ENCODE measurements around the gene CAPN13.

CAPN13 gene

GRCh38 chr2:30721241-30721640 lies 86.0 kb downstream of the CAPN13 start:
- FAIRE-seq (no peak), DNase-seq (ENCODE audit: insufficient read length, low spot score) (no peak)
- TF ChIP-seq SPI1 (IDR thresholded peaks at IDR 0.05; ENCODE audit: low read depth, low read length): no peak
- TF ChIP-seq POLR2AphosphoS5 (IDR thresholded peaks at IDR 0.05; ENCODE audit: low read depth, low read length): no peak
- TF ChIP-seq PAX5 (IDR thresholded peaks at IDR 0.05; ENCODE audit: insufficient read depth, low read length, severe bottlenecking): no peak
- no peak for TF ChIP-seq POU2F2 (IDR thresholded peaks at IDR 0.05; ENCODE audit: low read depth, low read length)
- TF ChIP-seq TAF1 (IDR thresholded peaks at IDR 0.05; ENCODE audit: low read depth, low read length): no peak
- TF ChIP-seq POLR2A (IDR thresholded peaks at IDR 0.05; ENCODE audit: low read depth, low read length): no peak

GRCh38 chr2:30717081-30717650 lies 90.1 kb downstream of the CAPN13 start:
- DNase-seq (ENCODE audit: insufficient read length, low spot score) (no peak), FAIRE-seq (no peak)
- TF ChIP-seq PAX5 (IDR thresholded peaks at IDR 0.05; ENCODE audit: insufficient read depth, low read length, severe bottlenecking) (no peak), SPI1 (IDR thresholded peaks at IDR 0.05; ENCODE audit: low read depth, low read length) (no peak), POU2F2 (IDR thresholded peaks at IDR 0.05; ENCODE audit: low read depth, low read length) (no peak), TAF1 (IDR thresholded peaks at IDR 0.05; ENCODE audit: low read depth, low read length) (no peak), POLR2AphosphoS5 (IDR thresholded peaks at IDR 0.05; ENCODE audit: low read depth, low read length) (no peak), POLR2A (IDR thresholded peaks at IDR 0.05; ENCODE audit: low read depth, low read length) (no peak)

GRCh38 chr2:30716123-30716900 lies 90.9 kb downstream of the CAPN13 start:
- DNase-seq (ENCODE audit: insufficient read length, low spot score): no peak
- TF ChIP-seq TAF1 (IDR thresholded peaks at IDR 0.05; ENCODE audit: low read depth, low read length): no peak
- TF ChIP-seq SPI1 (IDR thresholded peaks at IDR 0.05; ENCODE audit: low read depth, low read length): no peak
- TF ChIP-seq POLR2A (IDR thresholded peaks at IDR 0.05; ENCODE audit: low read depth, low read length): no peak
- no peak for TF ChIP-seq POU2F2 (IDR thresholded peaks at IDR 0.05; ENCODE audit: low read depth, low read length)
- TF ChIP-seq POLR2AphosphoS5 (IDR thresholded peaks at IDR 0.05; ENCODE audit: low read depth, low read length): no peak
- no peak for TF ChIP-seq PAX5 (IDR thresholded peaks at IDR 0.05; ENCODE audit: insufficient read depth, low read length, severe bottlenecking)
- no peak for FAIRE-seq

- no peak for DNase-seq (ENCODE audit: insufficient read length, low spot score)
- TF ChIP-seq POU2F2 (IDR thresholded peaks at IDR 0.05; ENCODE audit: low read depth, low read length) (no peak), SPI1 (IDR thresholded peaks at IDR 0.05; ENCODE audit: low read depth, low read length) (no peak), TAF1 (IDR thresholded peaks at IDR 0.05; ENCODE audit: low read depth, low read length) (no peak), PAX5 (IDR thresholded peaks at IDR 0.05; ENCODE audit: insufficient read depth, low read length, severe bottlenecking) (no peak), POLR2A (IDR thresholded peaks at IDR 0.05; ENCODE audit: low read depth, low read length) (no peak), POLR2AphosphoS5 (IDR thresholded peaks at IDR 0.05; ENCODE audit: low read depth, low read length) (no peak)
- FAIRE-seq: peak; percentile 43
Observed at GRCh38 chr2:30714811-30715709, 92.2 kb downstream of the CAPN13 start.

GRCh38 chr2:30713698-30714097 lies 93.5 kb downstream of the CAPN13 start:
- no peak for FAIRE-seq
- no peak for TF ChIP-seq POLR2AphosphoS5 (IDR thresholded peaks at IDR 0.05; ENCODE audit: low read depth, low read length)
- no peak for TF ChIP-seq SPI1 (IDR thresholded peaks at IDR 0.05; ENCODE audit: low read depth, low read length)
- no peak for TF ChIP-seq TAF1 (IDR thresholded peaks at IDR 0.05; ENCODE audit: low read depth, low read length)
- no peak for TF ChIP-seq POU2F2 (IDR thresholded peaks at IDR 0.05; ENCODE audit: low read depth, low read length)
- TF ChIP-seq POLR2A (IDR thresholded peaks at IDR 0.05; ENCODE audit: low read depth, low read length): no peak
- no peak for TF ChIP-seq PAX5 (IDR thresholded peaks at IDR 0.05; ENCODE audit: insufficient read depth, low read length, severe bottlenecking)
- DNase-seq (ENCODE audit: insufficient read length, low spot score): no peak

GRCh38 chr2:30711646-30712085 lies 95.6 kb downstream of the CAPN13 start:
- peak; percentile 51 for DNase-seq (ENCODE audit: insufficient read length, low spot score)
- peak; percentile 97 for FAIRE-seq
- TF ChIP-seq POLR2A (IDR thresholded peaks at IDR 0.05; ENCODE audit: low read depth, low read length): no peak
- no peak for TF ChIP-seq POU2F2 (IDR thresholded peaks at IDR 0.05; ENCODE audit: low read depth, low read length)

- TF ChIP-seq TAF1 (IDR thresholded peaks at IDR 0.05; ENCODE audit: low read depth, low read length) (no peak), PAX5 (IDR thresholded peaks at IDR 0.05; ENCODE audit: insufficient read depth, low read length, severe bottlenecking) (no peak), POLR2AphosphoS5 (IDR thresholded peaks at IDR 0.05; ENCODE audit: low read depth, low read length) (no peak), POLR2A (IDR thresholded peaks at IDR 0.05; ENCODE audit: low read depth, low read length) (no peak), SPI1 (IDR thresholded peaks at IDR 0.05; ENCODE audit: low read depth, low read length) (no peak), POU2F2 (IDR thresholded peaks at IDR 0.05; ENCODE audit: low read depth, low read length) (no peak)
- DNase-seq (ENCODE audit: insufficient read length, low spot score) (no peak), FAIRE-seq (no peak)
Observed at GRCh38 chr2:30710461-30710860, 96.8 kb downstream of the CAPN13 start.

- DNase-seq (ENCODE audit: insufficient read length, low spot score): no peak
- TF ChIP-seq PAX5 (IDR thresholded peaks at IDR 0.05; ENCODE audit: insufficient read depth, low read length, severe bottlenecking) (no peak), POLR2A (IDR thresholded peaks at IDR 0.05; ENCODE audit: low read depth, low read length) (no peak), SPI1 (IDR thresholded peaks at IDR 0.05; ENCODE audit: low read depth, low read length) (no peak), POLR2AphosphoS5 (IDR thresholded peaks at IDR 0.05; ENCODE audit: low read depth, low read length) (no peak), POU2F2 (IDR thresholded peaks at IDR 0.05; ENCODE audit: low read depth, low read length) (no peak), TAF1 (IDR thresholded peaks at IDR 0.05; ENCODE audit: low read depth, low read length) (no peak)
- no peak for FAIRE-seq
Observed at GRCh38 chr2:30710016-30710415, 97.2 kb downstream of the CAPN13 start.

GRCh38 chr2:30709516-30709915 lies 97.7 kb downstream of the CAPN13 start:
- no peak for FAIRE-seq

More at GRCh38 chr2:30709516-30709915, 97.7 kb downstream of the CAPN13 start:
- TF ChIP-seq TAF1 (IDR thresholded peaks at IDR 0.05; ENCODE audit: low read depth, low read length) (no peak), SPI1 (IDR thresholded peaks at IDR 0.05; ENCODE audit: low read depth, low read length) (no peak), POLR2AphosphoS5 (IDR thresholded peaks at IDR 0.05; ENCODE audit: low read depth, low read length) (no peak), POLR2A (IDR thresholded peaks at IDR 0.05; ENCODE audit: low read depth, low read length) (no peak), POU2F2 (IDR thresholded peaks at IDR 0.05; ENCODE audit: low read depth, low read length) (no peak), PAX5 (IDR thresholded peaks at IDR 0.05; ENCODE audit: insufficient read depth, low read length, severe bottlenecking) (no peak)
- DNase-seq (ENCODE audit: insufficient read length, low spot score): no peak

All from GM12891 (cell line).